GM12872 (cell line): Measurements from ENCODE around the gene CHTOP.

Source experiments
- CTCF ChIP-seq: IDR thresholded peaks from 3 replicates; pipeline ENCODE4 v1.5.1; 2011; ENCODE audit warnings: low read depth, mild to moderate bottlenecking, low read length, moderate library complexity; ENCODE audit not compliant: insufficient read depth

The CHTOP gene

GRCh38 chr1:153633754-153634665, at the start of gene CHTOP:
Gene CHTOP, plus strand, starts transcription at chr1:153634066. Its CDS starts 2,523 bp downstream, at chr1:153636589.
- TF ChIP-seq CTCF: no peak

- no peak for TF ChIP-seq CTCF
Observed at GRCh38 chr1:153585006-153585405, 48.9 kb upstream of the CHTOP start.

- TF ChIP-seq CTCF: no peak
Observed at GRCh38 chr1:153586347-153586746, 47.5 kb upstream of the CHTOP start.

- no peak for TF ChIP-seq CTCF
Observed at GRCh38 chr1:153587314-153587713, 46.6 kb upstream of the CHTOP start.

- TF ChIP-seq CTCF: no peak
Observed at GRCh38 chr1:153588482-153588881, 45.4 kb upstream of the CHTOP start.

- TF ChIP-seq CTCF: no peak
Observed at GRCh38 chr1:153592748-153593147, 41.1 kb upstream of the CHTOP start.

- no peak for TF ChIP-seq CTCF
Observed at GRCh38 chr1:153597206-153597605, 36.7 kb upstream of the CHTOP start.
